Cardiac muscle cell (in vitro differentiated cells and primary cell): ENCODE results near the gene WHRN. TPM values are rescaled to one million over a fixed set of nuclear protein-coding genes. Genes with fewer than 3 reads are reported as not detected.

ENCODE experiments used
- polyA plus RNA-seq: library from polyadenylated mRNA; unstranded; fragments of >200 nt; fragmentation: Nextera tagmentation; extraction: Ambion mirVana; gene quantifications from 2 replicates; pipeline ENCODE4 v1.2.1, GENCODE V29; 2016
- total RNA-seq: library from RNA; depleted of rRNA; stranded (reverse); fragments of >200 nt; gene quantifications from 2 replicates; pipeline ENCODE4 v1.2.3, GENCODE V29; 2016

The WHRN gene
- total and polyA plus RNA-seq, 2 experiments from 2014 or later, result 10.8 to 12.5 TPM

Other genes starting within 250 kb of the WHRN start
- not detected in 2 replicates for gene ORM1, start 182.4 kb downstream of the WHRN start, total RNA-seq
- gene ORM1, start 182.4 kb downstream of the WHRN start, polyA plus RNA-seq, result 0.75 TPM in 1 of 2 replicates, not detected in the other
- gene ORM2, start 175.6 kb downstream of the WHRN start, total RNA-seq, result not detected in 2 replicates
- not detected in 2 replicates for gene ORM2, start 175.6 kb downstream of the WHRN start, polyA plus RNA-seq
- gene AKNA, start 117.5 kb downstream of the WHRN start, total RNA-seq, result 20.6 and 25.2 TPM in 2 replicates
- gene AKNA, start 117.5 kb downstream of the WHRN start, polyA plus RNA-seq, result 5.7 and 10.1 TPM in 2 replicates
- gene ATP6V1G1, start 82.3 kb upstream of the WHRN start, total RNA-seq, result 270 and 315 TPM in 2 replicates
- gene ATP6V1G1, start 82.3 kb upstream of the WHRN start, polyA plus RNA-seq, result 258 and 280 TPM in 2 replicates
- 1.5 and 2.7 TPM in 2 replicates for gene TMEM268, start 105.8 kb upstream of the WHRN start, total RNA-seq
- 0.99 and 3.2 TPM in 2 replicates for gene TMEM268, start 105.8 kb upstream of the WHRN start, polyA plus RNA-seq
- gene TEX53, start 152.3 kb upstream of the WHRN start, total RNA-seq, result not detected in 2 replicates
- gene TEX53, start 152.3 kb upstream of the WHRN start, polyA plus RNA-seq, result not detected in 2 replicates
- not detected in 2 replicates for gene TEX48, start 176.7 kb upstream of the WHRN start, total RNA-seq
- not detected in 2 replicates for gene TEX48, start 176.7 kb upstream of the WHRN start, polyA plus RNA-seq